Ishikawa (cell line): Measurements from ENCODE around the gene CR2.

Experiments used
- CEBPB ChIP-seq: IDR thresholded peaks from 2 replicates; pipeline ENCODE4 v1.6.1; 2012
- CREB1 ChIP-seq: IDR thresholded peaks from 2 replicates; pipeline ENCODE4 v1.6.1; 2012; ENCODE audit warnings: low read depth
- EGR1 ChIP-seq: IDR thresholded peaks from 2 replicates; pipeline ENCODE4 v1.6.1; 2012
- EP300 ChIP-seq: IDR thresholded peaks from 2 replicates; pipeline ENCODE4 v1.6.1; 2012; ENCODE audit warnings: borderline replicate concordance
- FOXM1 ChIP-seq: IDR thresholded peaks from 2 replicates; pipeline ENCODE4 v1.6.1; 2012; ENCODE audit warnings: low read depth, borderline replicate concordance
- MAX ChIP-seq: IDR thresholded peaks from 2 replicates; pipeline ENCODE4 v1.6.1; 2012
- NFIC ChIP-seq: IDR thresholded peaks from 2 replicates; pipeline ENCODE4 v1.6.1; 2012
- RAD21 ChIP-seq: IDR thresholded peaks from 2 replicates; pipeline ENCODE4 v1.6.1; 2012; ENCODE audit warnings: low read depth
- REST ChIP-seq: IDR thresholded peaks from 2 replicates; pipeline ENCODE4 v1.6.1; 2012; ENCODE audit warnings: low read depth, mild to moderate bottlenecking
- TAF1 ChIP-seq: IDR thresholded peaks from 2 replicates; pipeline ENCODE4 v1.6.1; 2012; ENCODE audit warnings: low read depth, mild to moderate bottlenecking
- TCF12 ChIP-seq: IDR thresholded peaks from 2 replicates; pipeline ENCODE4 v1.6.1; 2012; ENCODE audit warnings: low read depth
- TEAD4 ChIP-seq: IDR thresholded peaks from 2 replicates; pipeline ENCODE4 v1.6.1; 2012
- USF1 ChIP-seq: IDR thresholded peaks from 2 replicates; pipeline ENCODE4 v1.6.1; 2012
- YY1 ChIP-seq: IDR thresholded peaks from 2 replicates; pipeline ENCODE4 v1.6.1; 2012; ENCODE audit warnings: low read depth
- ZBTB7A ChIP-seq: IDR thresholded peaks from 2 replicates; pipeline ENCODE4 v1.6.1; 2012; ENCODE audit warnings: low read depth

Gene CR2

GRCh38 chr1:207461649-207462048, 7.5 kb downstream of the CR2 start:
- TF ChIP-seq REST = no peak
- no peak for TF ChIP-seq RAD21
- TF ChIP-seq TAF1 = no peak
- no peak for TF ChIP-seq EGR1
- TF ChIP-seq EP300 = no peak
- TF ChIP-seq TEAD4 = no peak
- no peak for TF ChIP-seq USF1
- no peak for TF ChIP-seq YY1
- no peak for TF ChIP-seq TCF12
- no peak for TF ChIP-seq CREB1
- TF ChIP-seq FOXM1 = no peak
- no peak for TF ChIP-seq ZBTB7A
- no peak for TF ChIP-seq NFIC
- TF ChIP-seq CEBPB = no peak
- TF ChIP-seq MAX = no peak

- TF ChIP-seq CREB1 (no peak), TCF12 (no peak), EP300 (no peak), USF1 (no peak), TAF1 (no peak), CEBPB (no peak), FOXM1 (no peak), NFIC (no peak), MAX (no peak)
Observed at GRCh38 chr1:207462535-207462934, 8.4 kb downstream of the CR2 start.

GRCh38 chr1:207463021-207463420, 8.9 kb downstream of the CR2 start:
- no peak for TF ChIP-seq YY1
- TF ChIP-seq EP300 = no peak
- TF ChIP-seq USF1 = no peak
- TF ChIP-seq TCF12 = no peak
- no peak for TF ChIP-seq EGR1
- no peak for TF ChIP-seq REST
- no peak for TF ChIP-seq CEBPB
- no peak for TF ChIP-seq RAD21
- no peak for TF ChIP-seq NFIC
- TF ChIP-seq MAX = no peak
- TF ChIP-seq FOXM1 = no peak
- TF ChIP-seq TEAD4 = no peak
- TF ChIP-seq TAF1 = no peak
- no peak for TF ChIP-seq ZBTB7A
- TF ChIP-seq CREB1 = no peak

GRCh38 chr1:207463571-207463970, 9.4 kb downstream of the CR2 start:
- TF ChIP-seq FOXM1 (no peak), NFIC (no peak), CREB1 (no peak), EGR1 (no peak), TEAD4 (no peak), ZBTB7A (no peak), TAF1 (no peak), EP300 (no peak), REST (no peak), YY1 (no peak), MAX (no peak), RAD21 (no peak), USF1 (no peak)
